ENCODE data around the gene PLP1.

The PLP1 gene

GRCh38 chrX:103776546-103776945, at the start of gene PLP1:
Gene PLP1 (plus strand): TSS chrX:103776840. CDS start chrX:103776996, 156 bp downstream.
- TF ChIP-seq, protein P1, sequence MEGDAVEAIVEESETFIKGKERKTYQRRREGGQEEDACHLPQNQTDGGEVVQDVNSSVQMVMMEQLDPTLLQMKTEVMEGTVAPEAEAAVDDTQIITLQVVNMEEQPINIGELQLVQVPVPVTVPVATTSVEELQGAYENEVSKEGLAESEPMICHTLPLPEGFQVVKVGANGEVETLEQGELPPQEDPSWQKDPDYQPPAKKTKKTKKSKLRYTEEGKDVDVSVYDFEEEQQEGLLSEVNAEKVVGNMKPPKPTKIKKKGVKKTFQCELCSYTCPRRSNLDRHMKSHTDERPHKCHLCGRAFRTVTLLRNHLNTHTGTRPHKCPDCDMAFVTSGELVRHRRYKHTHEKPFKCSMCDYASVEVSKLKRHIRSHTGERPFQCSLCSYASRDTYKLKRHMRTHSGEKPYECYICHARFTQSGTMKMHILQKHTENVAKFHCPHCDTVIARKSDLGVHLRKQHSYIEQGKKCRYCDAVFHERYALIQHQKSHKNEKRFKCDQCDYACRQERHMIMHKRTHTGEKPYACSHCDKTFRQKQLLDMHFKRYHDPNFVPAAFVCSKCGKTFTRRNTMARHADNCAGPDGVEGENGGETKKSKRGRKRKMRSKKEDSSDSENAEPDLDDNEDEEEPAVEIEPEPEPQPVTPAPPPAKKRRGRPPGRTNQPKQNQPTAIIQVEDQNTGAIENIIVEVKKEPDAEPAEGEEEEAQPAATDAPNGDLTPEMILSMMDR (IDR thresholded peaks at IDR 0.05; ENCODE audit: insufficient read depth, low read length, poor library complexity, severe bottlenecking) = no peak
- H3K4me3 ChIP-seq (replicated peaks; ENCODE audit: low read depth, low read length) = no peak within 1 kb of the TSS
- no peaks in the 10 kb centered on the region for H3K36me3 ChIP-seq (ENCODE audit: control insufficient read depth, insufficient read depth, low read length)
- H3K27me3 ChIP-seq (replicated peaks; ENCODE audit: control insufficient read depth, insufficient read depth, low read length) = peaks cover 5% of the 10 kb centered on the region
- DNase-seq (ENCODE audit: extremely low read depth, insufficient read length) = no peak

GRCh38 chrX:103727115-103727514, 49.5 kb upstream of the PLP1 start:
- Histone ChIP-seq H3K36me3 (ENCODE audit: control insufficient read depth, insufficient read depth, low read length) (no peaks in the 10 kb centered on the region), H3K27me3 (replicated peaks; ENCODE audit: control insufficient read depth, insufficient read depth, low read length) (peaks cover 1% of the 10 kb centered on the region; the same call in 1 of the 2 replicates), H3K4me3 (replicated peaks; ENCODE audit: low read depth, low read length) (no peak overlapping the region)
- no peak for DNase-seq (ENCODE audit: extremely low read depth, insufficient read length)
- TF ChIP-seq, protein P1 (IDR thresholded peaks at IDR 0.05; ENCODE audit: insufficient read depth, low read length, poor library complexity, severe bottlenecking) = no peak

DNA sequence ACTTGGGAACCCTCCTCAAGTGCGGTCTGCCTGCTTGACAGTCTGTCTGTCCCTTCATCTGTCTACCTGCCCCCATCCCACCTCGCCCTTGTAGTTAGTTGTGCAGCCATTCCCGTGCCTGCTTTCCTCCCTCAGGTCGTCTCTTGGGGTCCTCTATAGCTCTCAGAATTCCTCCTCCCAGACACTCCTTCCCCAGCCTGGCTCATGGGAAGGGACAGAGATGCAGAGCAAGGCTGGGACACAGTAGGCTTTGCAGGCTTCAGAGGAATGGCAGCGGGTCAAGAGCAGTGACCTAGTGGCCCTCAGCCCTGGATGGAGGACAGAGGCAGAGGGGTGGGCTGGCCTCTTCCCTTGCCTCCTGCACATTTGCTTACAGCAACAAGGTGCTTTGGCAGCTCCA, 47.6 kb upstream of the PLP1 start:
- Histone ChIP-seq H3K36me3 (ENCODE audit: control insufficient read depth, insufficient read depth, low read length) (no peaks in the 10 kb centered on the region), H3K4me3 (replicated peaks; ENCODE audit: low read depth, low read length) (no peak overlapping the region), H3K27me3 (replicated peaks; ENCODE audit: control insufficient read depth, insufficient read depth, low read length) (peaks cover 1% of the 10 kb centered on the region; the same call in 1 of the 2 replicates)
- TF ChIP-seq, protein P1 (IDR thresholded peaks at IDR 0.05; ENCODE audit: insufficient read depth, low read length, poor library complexity, severe bottlenecking) = no peak
- DNase-seq (ENCODE audit: extremely low read depth, insufficient read length) = no peak

GRCh38 chrX:103730147-103730795, 46.4 kb upstream of the PLP1 start:
- Histone ChIP-seq H3K27me3 (replicated peaks; ENCODE audit: control insufficient read depth, insufficient read depth, low read length) (peaks cover 1% of the 10 kb centered on the region), H3K4me3 (replicated peaks; ENCODE audit: low read depth, low read length) (no peak overlapping the region), H3K36me3 (ENCODE audit: control insufficient read depth, insufficient read depth, low read length) (no peaks in the 10 kb centered on the region)
- TF ChIP-seq, protein P1 (IDR thresholded peaks at IDR 0.05; ENCODE audit: insufficient read depth, low read length, poor library complexity, severe bottlenecking) = no peak
- no peak for DNase-seq (ENCODE audit: extremely low read depth, insufficient read length)

DNA sequence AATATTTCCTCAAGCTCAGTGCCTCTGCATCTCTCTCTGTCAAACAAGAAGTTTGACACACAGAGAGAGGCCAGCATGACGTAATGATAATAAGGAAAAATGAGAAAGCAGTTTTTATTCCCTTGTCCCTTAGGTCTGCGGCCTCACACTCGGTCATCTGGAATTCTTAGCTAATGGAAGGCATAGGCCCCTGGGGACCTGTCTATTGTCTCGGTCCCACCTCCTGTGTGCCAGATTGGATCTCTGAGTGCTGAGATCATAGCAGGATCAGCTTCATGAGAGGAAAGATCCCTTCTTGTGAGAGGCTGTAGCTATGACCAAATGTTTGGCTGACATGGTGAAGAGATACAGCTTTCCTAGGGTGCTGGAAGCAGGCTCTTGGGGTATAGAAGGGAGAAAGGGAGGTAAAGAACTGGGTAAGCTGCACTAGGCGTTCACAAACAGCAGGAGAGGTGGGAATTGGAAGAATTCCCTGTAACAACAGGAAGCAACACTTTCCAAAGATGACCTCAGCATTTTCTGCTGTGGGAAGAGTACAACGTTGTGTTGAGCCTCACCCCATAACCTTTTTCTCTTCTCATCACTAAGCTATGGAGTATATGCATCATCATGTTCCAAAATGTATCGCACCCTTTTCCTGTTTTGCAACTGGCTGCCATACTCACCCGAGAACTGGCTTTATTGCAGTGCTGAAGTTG, 45.7 kb upstream of the PLP1 start:
- no peak for DNase-seq (ENCODE audit: extremely low read depth, insufficient read length)
- Histone ChIP-seq H3K36me3 (ENCODE audit: control insufficient read depth, insufficient read depth, low read length) (no peaks in the 10 kb centered on the region), H3K4me3 (replicated peaks; ENCODE audit: low read depth, low read length) (no peak overlapping the region), H3K27me3 (replicated peaks; ENCODE audit: control insufficient read depth, insufficient read depth, low read length) (peaks cover 1% of the 10 kb centered on the region)
- TF ChIP-seq, protein P1 (IDR thresholded peaks at IDR 0.05; ENCODE audit: insufficient read depth, low read length, poor library complexity, severe bottlenecking) = no peak
